Measurements from ENCODE around the gene TGFBR3.
"Not testable (repeated sequence)": the region's sequence is repeated elsewhere in the genome, so short reads cannot be mapped to it uniquely, and the experiment has no call there.

TGFBR3 gene

GRCh38 chr1:91884459-91885212 lies 1.3 kb downstream of the TGFBR3 start:
- DNase-seq (ENCODE audit: low spot score), result peak; percentile 10

DNA sequence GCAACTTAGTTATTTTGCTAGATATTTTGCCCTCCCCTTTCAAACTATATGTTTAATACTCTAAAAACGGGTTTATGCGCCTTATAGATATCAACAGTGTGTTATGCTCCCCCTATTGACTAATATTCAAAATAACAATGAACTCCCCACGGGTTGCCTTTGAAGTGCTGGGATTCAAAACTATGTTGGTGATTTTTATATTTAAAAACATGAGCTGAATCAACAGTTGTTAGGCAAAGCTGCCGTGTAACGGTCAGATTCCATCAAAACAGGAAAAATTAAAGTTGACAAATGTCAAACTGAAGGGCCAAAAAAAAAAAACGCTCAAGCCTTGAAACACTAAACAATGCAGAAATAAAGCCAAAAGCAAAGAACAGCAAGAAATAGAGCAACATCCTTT lies 2.5 kb downstream of the TGFBR3 start:
- no peak for DNase-seq (ENCODE audit: low spot score)

DNA sequence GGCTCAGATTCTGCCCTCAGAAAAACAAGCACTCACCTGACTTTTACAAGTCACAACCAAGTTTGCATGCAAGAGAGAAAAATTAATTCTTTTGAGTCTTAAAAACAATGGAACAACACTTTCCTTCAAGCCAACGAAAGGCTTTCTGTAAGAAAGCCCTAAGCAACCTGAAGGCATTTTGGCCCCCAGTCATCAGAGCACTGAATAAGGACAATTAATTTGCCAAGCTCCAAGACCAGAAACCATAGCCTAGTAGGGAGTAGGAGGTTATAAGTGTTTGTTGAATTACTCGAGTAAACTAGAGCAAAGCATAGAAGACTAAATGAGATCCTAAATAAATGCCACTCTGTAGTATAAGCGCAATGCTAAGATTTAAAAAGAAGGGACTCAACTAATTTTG lies 4.7 kb downstream of the TGFBR3 start:
- DNase-seq (ENCODE audit: low spot score), result no peak

DNA sequence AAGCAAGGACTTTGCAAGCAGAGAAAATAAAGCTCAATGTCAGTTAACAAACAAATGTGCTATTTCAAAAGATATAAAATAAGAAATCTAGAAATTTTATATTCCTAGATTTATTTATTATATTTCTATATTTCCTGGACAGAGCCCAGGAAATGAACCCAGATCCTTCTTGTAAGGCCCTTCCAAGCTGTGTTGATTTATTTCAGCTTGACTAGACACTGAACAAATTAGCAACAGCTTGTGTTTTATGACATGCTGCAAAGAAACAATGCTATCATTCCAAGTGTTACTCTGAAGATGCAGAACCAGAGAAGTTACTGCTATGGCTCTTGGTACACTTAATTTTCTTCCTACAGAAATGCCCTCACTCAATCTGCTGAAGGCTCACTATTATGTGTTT lies 6.2 kb downstream of the TGFBR3 start:
- DNase-seq (ENCODE audit: low spot score), result no peak

- no peak for DNase-seq (ENCODE audit: low spot score)
Measured at GRCh38 chr1:91877574-91878208, 8.3 kb downstream of the TGFBR3 start.

DNA sequence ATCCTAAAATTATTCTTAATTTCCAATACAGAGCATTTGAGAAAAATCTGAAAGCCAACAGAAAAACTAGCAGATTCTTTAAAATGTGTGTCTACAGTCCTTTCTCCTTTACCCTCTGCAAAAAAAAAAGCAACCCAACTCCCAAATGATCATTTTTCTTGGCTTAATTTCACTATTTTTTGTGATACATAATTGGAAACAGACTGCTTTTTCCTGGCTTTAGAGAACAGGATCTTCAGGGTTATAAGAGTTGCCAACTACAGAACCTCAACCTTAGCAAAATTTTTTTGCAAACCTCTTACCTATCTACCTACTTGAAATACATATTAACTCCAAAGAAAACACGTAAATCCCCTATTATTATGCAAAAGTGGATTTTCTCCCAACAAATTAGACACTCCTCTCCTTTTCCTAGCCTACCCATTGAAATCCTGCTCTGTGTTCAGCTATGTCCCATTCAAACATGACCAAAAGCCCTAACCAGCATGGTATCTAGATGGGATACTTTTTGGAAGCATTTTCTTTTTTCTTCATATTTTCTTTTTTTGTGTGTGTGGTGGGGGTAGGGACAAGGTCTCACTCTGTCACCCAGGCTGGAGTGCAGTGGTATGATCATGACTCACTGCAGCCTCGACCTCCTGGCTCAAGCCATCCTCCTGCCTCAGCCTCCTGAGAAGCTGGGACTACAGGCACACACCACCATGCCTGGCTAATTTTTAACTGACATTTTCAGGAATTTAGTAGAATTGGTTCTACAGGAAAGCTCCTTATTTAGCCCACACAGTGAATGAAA lies 9.0 kb downstream of the TGFBR3 start:
- no peak for DNase-seq (ENCODE audit: low spot score)

DNA sequence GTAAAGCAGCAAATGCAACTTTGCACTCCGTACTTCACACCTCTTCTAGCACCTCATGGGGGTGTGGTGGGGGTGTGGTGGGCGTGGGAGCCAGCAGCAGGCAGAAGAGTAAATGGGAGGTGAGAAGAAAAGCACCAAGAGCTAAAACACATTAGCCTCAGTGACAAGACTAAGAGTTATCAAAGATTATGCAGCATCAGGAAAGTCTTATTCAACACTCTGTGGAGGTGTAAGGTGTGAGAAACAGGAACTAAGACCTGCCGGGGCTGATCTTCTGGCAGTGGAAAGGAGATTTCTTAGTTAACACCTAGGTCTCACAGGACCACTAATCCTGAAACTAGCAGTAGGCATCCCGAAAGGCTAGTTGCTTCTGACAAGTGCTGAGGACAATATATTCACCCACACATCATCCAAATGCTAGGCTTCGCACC lies 9.9 kb downstream of the TGFBR3 start:
- DNase-seq (ENCODE audit: low spot score), result no peak

DNA sequence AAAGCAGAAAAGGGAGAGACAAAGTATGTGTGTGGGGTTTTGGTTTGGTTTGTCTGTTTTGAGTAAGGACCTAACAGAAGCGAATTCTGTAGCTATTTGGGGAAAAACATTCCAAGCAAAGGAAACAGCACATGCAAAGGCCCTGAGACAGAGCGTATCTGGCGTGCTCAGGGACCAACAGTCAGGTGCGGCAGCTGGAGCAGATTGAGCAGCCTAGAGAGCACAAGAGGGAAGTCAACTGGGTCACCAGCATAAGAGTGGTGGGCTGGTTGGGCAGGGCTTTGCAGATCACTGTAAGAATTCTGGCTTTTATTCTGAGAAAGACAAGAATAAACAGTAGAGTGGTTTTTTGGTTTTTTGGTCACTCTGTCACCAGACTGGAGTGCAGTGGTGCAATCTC lies 11.8 kb downstream of the TGFBR3 start:
- DNase-seq (ENCODE audit: low spot score), result no peak

GRCh38 chr1:91872559-91873081 lies 13.3 kb downstream of the TGFBR3 start:
- no peak for DNase-seq (ENCODE audit: low spot score)

DNA sequence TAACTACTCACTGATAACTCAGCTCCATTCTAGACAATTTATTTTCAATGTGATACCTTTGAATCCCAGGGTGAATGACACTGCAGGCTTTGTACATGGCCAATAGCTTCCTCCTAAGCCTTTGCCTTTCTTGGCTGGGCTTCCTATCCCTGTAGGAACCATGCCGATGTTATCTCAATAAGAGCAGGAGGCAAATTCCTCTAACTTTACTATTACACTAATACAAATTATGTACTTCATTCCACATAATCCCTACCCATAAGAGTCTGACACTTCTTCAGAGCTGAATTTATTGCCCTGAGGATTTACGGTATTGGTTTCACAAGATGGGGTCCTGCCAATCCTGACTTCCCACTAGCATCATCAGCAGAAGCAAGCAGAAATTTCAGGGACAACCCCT lies 14.0 kb downstream of the TGFBR3 start:
- no peak for DNase-seq (ENCODE audit: low spot score)

DNA sequence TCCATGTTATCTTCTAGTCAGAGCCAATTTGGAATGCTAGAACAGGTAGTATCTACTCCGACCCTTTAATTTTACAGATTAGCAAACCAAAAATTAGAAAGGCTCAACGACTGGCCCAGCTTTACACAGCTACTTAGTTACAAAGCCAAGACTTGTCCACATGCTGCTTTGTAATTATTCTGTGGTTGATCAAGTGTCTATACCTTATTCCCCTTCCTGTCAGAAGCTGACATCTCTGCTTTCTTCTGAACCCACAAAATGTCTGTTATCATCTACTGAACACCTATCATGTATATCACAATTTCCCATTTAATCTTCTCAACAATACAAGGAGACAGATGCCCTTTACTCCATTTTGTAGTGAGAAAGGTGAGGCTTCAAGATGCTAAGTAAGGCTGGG lies 15.6 kb downstream of the TGFBR3 start:
- no peak for DNase-seq (ENCODE audit: low spot score)

DNA sequence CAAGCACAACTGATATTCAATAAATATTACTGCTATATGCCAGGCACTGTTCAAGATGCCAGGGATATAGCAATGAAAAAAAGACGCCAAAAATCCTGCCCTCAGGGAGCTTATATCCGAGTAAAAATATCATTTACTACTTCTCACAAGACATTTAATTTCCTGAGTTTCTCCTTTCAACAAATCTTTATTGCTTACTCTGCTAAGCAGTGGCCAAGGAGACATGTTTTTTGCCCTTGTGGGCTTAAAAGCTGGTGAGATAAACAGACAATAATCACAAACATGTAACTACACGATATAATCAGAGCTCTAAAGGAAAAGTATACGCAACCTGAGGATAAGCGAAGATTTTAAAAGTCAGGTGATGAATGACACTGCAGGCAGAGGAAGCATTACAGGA lies 19.5 kb downstream of the TGFBR3 start:
- DNase-seq (ENCODE audit: low spot score), result no peak

GRCh38 chr1:91864017-91864700 lies 21.8 kb downstream of the TGFBR3 start:
- DNase-seq (ENCODE audit: low spot score), result no peak

GRCh38 chr1:91863498-91863897 lies 22.5 kb downstream of the TGFBR3 start:
- DNase-seq (ENCODE audit: low spot score), result no peak

DNA sequence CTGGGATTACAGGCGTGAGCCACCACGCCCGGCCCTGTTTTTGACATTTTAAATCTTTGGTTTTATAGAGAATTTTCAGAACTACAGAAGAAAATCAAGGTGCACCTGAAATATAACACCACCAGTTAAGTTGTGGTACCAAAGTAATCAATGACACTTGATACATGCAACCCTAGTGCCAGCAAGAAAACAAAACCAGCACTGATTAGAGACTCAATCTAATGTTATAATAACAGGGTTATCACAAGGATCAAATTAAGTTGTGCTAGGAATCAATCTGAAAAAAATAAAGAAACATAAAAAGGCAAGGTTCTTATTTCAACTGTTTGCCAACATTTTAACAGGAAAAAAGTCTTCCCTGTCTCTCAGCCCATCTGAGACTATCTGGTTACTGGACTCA lies 23.8 kb downstream of the TGFBR3 start:
- DNase-seq (ENCODE audit: low spot score), result no peak

DNA sequence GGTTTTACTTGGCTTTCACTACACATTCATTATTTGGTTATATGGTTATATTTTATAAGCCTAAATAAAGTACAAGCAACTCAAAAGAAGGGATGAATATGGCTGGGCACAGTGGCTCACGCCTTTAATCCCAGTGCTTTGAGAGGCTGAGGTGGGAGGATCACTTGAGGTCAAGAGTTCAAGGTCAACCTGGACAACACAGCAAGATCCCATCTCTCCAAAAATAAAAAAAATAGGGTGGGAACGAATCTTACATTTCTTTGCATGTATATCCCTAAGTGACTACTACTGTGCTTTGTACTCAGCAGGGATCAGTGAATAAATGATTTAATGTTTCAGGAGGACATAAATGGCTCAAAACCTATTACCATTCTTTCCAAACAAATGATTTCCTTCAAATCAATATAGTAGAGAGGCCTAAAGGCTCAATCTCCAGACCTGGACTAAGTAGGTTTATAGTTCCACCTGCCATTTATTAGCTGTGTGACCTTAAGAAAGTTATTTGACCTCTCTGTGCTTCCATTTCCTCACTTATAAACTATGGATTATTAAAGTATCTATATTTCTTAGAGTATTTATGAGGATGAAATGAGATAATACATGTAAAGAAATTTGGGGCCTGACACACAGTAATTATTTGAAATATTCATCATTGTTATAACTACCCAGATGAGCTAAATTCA lies 28.3 kb downstream of the TGFBR3 start:
- DNase-seq (ENCODE audit: low spot score), result no peak

- no peak for DNase-seq (ENCODE audit: low spot score)
Measured at GRCh38 chr1:91856996-91857395, 29.0 kb downstream of the TGFBR3 start.

DNA sequence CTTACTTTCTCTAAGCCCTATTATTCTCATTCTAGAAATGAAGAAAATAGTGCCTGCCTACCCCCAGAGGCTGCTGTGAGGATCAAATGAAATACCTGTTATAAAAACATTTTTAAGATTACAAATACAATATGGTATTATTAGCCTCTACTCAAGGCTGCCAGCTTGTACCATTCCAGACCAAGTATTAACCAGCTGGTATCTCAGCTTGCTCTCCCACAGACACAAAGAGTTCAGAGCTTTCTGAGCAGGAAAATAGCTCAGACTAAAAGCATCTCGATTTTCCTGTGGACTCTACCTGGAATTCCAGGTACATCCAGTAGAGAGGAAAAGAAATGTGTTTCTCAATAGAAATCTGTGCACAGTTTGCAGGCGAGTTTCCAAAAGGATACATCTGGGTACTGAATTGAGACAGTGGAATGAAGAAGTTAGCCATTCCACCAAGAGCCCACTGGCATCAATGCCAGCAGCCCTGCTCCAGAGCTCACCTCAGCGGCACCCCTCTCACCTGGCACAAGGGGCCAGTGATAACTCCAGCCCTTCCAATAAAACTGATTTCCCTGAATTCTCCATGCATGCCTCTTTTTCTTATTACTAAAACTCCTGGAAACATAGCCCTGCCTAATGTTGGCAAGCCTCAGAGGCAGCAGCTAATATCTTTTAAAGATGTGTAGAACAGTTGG lies 31.0 kb downstream of the TGFBR3 start:
- DNase-seq (ENCODE audit: low spot score), result no peak

- no peak for DNase-seq (ENCODE audit: low spot score)
Measured at GRCh38 chr1:91853397-91853796, 32.6 kb downstream of the TGFBR3 start.

DNA sequence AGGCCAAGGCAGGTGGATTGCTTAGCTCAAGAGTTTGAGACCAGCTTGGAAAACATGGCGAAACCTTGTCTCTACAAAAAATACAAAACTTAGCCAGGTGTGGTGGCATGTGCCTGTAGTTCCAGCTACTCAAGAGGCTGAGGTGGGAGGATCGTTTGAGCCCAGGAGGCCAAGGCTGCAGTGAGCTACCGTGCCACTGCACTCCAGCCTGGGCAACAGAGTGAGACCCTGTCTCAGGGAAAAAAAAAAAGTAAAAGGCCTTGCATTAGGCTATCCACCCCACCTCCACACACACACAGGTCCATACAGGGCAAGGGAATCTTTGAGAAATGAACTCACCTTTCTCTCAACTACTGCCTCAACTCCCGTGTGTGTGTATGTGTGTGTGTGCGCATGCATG lies 33.9 kb downstream of the TGFBR3 start:
- not testable (repeated sequence) for DNase-seq (ENCODE audit: low spot score)

All from SK-N-DZ (cell line).